Measurements from ENCODE around the gene PLIN4.

GRCh38 chr19:4499855-4500254 is 18.4 kb downstream of the PLIN4 start:
- TF ChIP-seq POLR2AphosphoS5 (IDR thresholded peaks at IDR 0.05; ENCODE audit: borderline replicate concordance, low read depth, low read length) (no peak), EZH2 (IDR thresholded peaks at IDR 0.05) (no peak), FOXP2 (optimal IDR thresholded peaks at IDR 0.05; ENCODE audit: control extremely low read depth, extremely low read length, insufficient read depth) (no peak)

Data from SK-N-MC (cell line).